Eye (tissue), 1 donor: ENCODE measurements around the gene DUSP21.
A peak's percentile ranks its signal among the peaks of the same experiment; 100 is the strongest.
"Not testable (repeated sequence)": the region's sequence is repeated elsewhere in the genome, so short reads cannot be mapped to it uniquely, and the experiment has no call there.

ENCODE experiments used
- DNase-seq: peaks from one replicate; pipeline ENCODE4 v3.0.0-alpha.2; 2015

DUSP21 gene

GRCh38 chrX:44843753-44844152 is at the start of gene DUSP21:
TSS of gene DUSP21 (plus strand) at chrX:44844021. CDS start at chrX:44844133, 112 bp downstream.
- no peak for DNase-seq

GRCh38 chrX:44795945-44796450 is 47.8 kb upstream of the DUSP21 start:
- no peak for DNase-seq

GRCh38 chrX:44802613-44803012 is 41.2 kb upstream of the DUSP21 start:
- no peak for DNase-seq

- no peak for DNase-seq
Measured at GRCh38 chrX:44815681-44816080, 28.1 kb upstream of the DUSP21 start.

GRCh38 chrX:44816367-44816766 is 27.5 kb upstream of the DUSP21 start:
- no peak for DNase-seq

GRCh38 chrX:44817029-44817428 is 26.8 kb upstream of the DUSP21 start:
- no peak for DNase-seq

GRCh38 chrX:44822601-44823000 is 21.2 kb upstream of the DUSP21 start:
- no peak for DNase-seq

- not testable (repeated sequence) for DNase-seq
Measured at GRCh38 chrX:44823193-44823592, 20.6 kb upstream of the DUSP21 start.

- DNase-seq = peak; percentile 0
Measured at GRCh38 chrX:44828008-44828605, 15.7 kb upstream of the DUSP21 start.

GRCh38 chrX:44829832-44830231 is 14.0 kb upstream of the DUSP21 start:
- no peak for DNase-seq

GRCh38 chrX:44842550-44843317 is 1.1 kb upstream of the DUSP21 start:
- DNase-seq = no peak

GRCh38 chrX:44843318-44843702 is 511 bp upstream of the DUSP21 start:
- DNase-seq = no peak

- DNase-seq = no peak
Measured at GRCh38 chrX:44844204-44844603, 383 bp downstream of the DUSP21 start.

- not testable (repeated sequence) for DNase-seq
Measured at GRCh38 chrX:44850891-44851290, 7.1 kb downstream of the DUSP21 start.

GRCh38 chrX:44871114-44871645 is 27.4 kb downstream of the DUSP21 start:
- peak; percentile 24 for DNase-seq

- peak; percentile 74 for DNase-seq
Measured at GRCh38 chrX:44871931-44872820, 28.4 kb downstream of the DUSP21 start.

- peak; percentile 96 for DNase-seq
Measured at GRCh38 chrX:44872821-44873414, 29.1 kb downstream of the DUSP21 start, which contains the start of gene KDM6A. TSS of gene KDM6A (plus strand) at chrX:44873188. CDS start at chrX:44873552, 364 bp downstream.

GRCh38 chrX:44873415-44874276 is 29.8 kb downstream of the DUSP21 start:
- DNase-seq = peak; percentile 74

- DNase-seq = peak; percentile 53
Measured at GRCh38 chrX:44874420-44875184, 30.8 kb downstream of the DUSP21 start.

GRCh38 chrX:44875185-44875489 is 31.3 kb downstream of the DUSP21 start:
- no peak for DNase-seq

GRCh38 chrX:44876086-44876485 is 32.3 kb downstream of the DUSP21 start:
- DNase-seq = peak; percentile 13
